GM13976 (cell line): Measurements from ENCODE around the gene SNRNP27.

Source experiments
- DNase-seq: peaks from one replicate; pipeline ENCODE4 v3.0.0; 2012; ENCODE audit warnings: low spot score
- in situ Hi-C: fragments of 300-500 bp; cut with MboI; formaldehyde crosslinking; loops from one replicate; pipeline ENCODE4 v1.12.0; 2022; ENCODE audit warnings: low sequenced_read_pairs, mixed read lengths, inconsistent platforms; ENCODE audit not compliant: unreplicated experiment
- TF ChIP-seq, protein P1 (sequence below): IDR thresholded peaks from 2 replicates; pipeline ENCODE4 v1.5.1; 2012; ENCODE audit warnings: borderline replicate concordance, mild to moderate bottlenecking; ENCODE audit not compliant: insufficient read depth; ENCODE audit errors: extremely low read depth, missing control alignments, control extremely low read depth

SNRNP27 gene, protein sequence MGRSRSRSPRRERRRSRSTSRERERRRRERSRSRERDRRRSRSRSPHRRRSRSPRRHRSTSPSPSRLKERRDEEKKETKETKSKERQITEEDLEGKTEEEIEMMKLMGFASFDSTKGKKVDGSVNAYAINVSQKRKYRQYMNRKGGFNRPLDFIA

DNA sequence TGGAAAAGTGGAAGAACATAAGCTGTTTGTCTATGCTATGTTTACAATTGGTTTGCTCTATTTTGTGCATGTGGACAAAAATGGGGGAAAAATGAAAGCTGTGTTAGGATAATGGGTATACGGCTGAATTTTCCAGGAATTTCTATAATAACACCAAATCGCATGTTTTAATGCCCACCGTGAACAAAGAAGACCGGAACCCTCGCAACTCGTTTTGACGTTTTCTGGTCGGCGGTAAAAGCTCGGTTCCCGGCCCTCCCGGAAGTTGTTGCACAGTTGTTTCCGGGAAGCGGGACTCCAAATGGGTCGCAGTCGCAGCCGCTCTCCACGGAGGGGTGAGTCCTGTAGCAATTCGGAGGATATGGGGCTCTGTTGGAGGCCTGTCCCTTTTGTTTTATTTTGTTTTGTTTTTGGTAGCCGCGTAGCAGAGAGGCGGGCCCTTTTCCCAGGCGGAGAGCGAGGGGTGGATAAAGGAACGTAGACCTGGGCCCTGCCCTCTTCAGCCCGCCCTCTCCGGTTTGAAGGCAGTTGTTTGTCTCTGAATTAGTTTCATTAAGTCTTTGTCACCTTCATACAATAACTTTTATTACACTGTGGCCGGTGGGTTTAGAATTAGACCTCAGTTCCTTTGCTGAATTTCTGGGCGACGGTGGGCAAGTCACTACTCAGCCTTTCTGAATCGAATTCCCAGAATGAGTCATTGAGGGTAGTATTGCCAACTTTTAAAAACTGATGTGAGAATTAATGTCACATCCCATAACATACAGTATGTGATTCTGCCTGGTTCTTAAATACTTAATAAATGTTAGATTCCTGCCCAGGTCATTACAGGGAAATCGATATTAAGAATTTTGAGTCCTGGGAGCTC lies at the start of gene SNRNP27:
SNRNP27 (plus strand) TSS at position 273 of the 868 bp plus-strand sequence; CDS start at position 302, 29 bp downstream.
- in situ Hi-C loops, result no loop called here
- TF ChIP-seq, protein P1, sequence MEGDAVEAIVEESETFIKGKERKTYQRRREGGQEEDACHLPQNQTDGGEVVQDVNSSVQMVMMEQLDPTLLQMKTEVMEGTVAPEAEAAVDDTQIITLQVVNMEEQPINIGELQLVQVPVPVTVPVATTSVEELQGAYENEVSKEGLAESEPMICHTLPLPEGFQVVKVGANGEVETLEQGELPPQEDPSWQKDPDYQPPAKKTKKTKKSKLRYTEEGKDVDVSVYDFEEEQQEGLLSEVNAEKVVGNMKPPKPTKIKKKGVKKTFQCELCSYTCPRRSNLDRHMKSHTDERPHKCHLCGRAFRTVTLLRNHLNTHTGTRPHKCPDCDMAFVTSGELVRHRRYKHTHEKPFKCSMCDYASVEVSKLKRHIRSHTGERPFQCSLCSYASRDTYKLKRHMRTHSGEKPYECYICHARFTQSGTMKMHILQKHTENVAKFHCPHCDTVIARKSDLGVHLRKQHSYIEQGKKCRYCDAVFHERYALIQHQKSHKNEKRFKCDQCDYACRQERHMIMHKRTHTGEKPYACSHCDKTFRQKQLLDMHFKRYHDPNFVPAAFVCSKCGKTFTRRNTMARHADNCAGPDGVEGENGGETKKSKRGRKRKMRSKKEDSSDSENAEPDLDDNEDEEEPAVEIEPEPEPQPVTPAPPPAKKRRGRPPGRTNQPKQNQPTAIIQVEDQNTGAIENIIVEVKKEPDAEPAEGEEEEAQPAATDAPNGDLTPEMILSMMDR, result no peak
- peak; percentile 82 for DNase-seq

DNA sequence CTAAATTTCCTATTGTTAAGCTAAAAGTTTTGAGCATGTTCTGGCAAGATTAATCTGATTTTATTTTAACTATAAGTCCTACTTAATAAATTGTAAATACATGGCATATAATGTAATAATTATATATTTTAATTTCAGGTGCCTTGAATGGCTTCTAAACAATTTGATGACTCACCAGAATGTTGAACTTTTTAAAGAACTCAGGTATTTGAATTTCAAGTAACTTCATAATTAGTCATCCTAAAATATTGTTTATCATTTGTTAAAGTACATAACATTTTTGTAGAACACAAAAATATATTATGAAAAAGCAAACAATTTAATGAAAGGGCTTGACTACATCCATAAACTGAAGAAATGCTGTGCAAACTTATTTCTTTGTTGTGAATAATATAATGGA lies 49.8 kb upstream of the SNRNP27 start:
- TF ChIP-seq, protein P1, result no peak
- in situ Hi-C loops, result no loop called here
- no peak for DNase-seq

DNA sequence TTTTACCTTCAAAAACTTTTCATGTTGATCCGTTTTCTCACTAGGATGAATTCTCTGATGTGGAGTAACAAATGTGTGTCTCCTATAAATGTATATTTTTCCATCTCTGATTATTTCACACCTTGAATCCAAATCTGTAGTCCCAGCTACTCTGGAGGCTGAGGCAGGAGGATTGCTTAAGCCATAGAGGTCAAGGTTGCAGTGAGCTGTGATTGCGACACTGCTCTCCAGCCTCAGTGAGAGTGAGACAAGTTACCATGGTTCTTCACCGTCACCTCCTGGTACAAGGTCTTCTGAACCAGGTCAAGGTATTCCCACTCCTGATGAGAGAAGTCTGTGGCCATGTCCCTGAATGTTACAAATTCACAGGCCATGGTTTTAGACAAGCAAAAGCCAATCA lies 49.2 kb upstream of the SNRNP27 start:
- TF ChIP-seq, protein P1, result no peak
- in situ Hi-C loops, result no loop called here
- DNase-seq, result no peak

DNA sequence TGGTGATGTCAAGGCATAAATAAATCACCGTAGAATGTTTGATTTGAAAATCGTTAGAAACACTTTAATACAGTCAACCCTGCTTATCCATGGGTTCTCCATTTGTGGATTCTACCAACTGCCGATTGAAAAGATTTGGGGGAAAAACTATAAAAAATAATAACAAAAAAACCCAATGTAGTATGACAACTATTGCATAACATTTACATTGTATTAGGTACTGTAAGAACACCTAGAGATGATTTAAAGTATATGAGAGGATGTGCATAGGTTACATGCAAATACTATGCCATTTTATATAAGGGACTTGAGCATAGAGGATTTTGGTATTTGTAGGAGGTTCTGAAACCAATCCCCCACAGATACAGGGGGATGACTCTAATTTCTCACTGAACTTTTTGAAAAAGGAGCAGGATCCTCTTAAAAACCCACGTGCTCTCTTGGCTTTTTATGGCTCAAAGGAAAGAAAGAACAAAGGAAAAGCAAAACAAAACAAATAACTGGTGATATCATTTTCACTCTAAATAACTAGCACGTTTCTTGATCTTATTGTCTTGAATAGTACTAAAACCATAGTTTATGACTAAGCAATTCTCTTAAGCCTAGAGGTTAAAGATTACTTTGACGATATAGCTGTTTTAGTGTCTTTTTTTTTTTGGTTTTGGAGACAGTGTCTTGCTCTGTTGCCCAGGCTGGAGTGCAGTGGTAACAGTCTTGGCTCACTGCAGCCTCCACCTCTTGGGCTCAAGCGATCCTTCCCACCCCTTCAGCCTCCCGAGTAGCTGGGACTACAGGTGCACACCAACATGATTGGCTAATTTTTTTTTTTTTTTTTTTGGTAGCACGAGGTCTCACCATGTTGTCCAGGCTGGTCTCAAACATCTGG lies 47.3 kb upstream of the SNRNP27 start:
- no peak for DNase-seq
- in situ Hi-C loops, result no loop called here
- TF ChIP-seq, protein P1, result no peak

DNA sequence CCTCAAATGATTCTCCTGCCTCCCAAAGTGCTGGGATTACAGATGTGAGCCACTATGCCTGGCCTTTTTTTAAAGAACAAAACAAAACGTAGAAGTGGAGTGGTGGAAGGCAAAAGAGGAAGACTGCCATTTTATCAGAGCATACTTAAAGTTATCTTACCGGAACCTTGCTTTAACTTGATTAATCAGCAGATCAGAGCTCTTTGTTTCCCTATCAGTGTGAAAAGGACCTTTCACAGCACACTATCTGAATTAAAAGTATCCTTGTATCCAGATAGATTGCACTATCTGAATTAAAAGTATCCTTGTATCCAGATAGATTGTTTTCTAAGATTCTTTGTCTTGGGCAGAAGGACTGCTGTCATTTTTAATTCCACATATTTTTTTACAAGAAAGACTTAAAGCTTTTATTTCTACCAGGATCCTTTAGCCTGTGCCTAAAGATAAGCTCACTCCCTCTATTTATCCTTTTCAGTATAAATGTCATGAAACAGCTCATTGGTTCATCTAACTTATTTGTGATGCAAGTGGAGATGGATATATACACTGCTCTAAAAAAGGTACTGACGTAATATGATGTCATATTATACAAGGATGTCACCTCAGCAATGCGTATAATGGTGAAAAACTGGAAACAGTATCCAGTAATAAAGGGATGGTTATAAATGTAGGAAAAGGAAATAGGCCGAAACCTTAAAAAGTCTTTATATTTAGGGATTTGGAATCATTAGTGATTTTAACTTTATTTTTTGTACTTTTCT lies 46.5 kb upstream of the SNRNP27 start:
- TF ChIP-seq, protein P1, result no peak
- in situ Hi-C loops, result no loop called here
- no peak for DNase-seq
